CD8-positive, alpha-beta memory T cell (primary cell): ENCODE results near the gene LYRM2. TPM values are rescaled to one million over a fixed set of nuclear protein-coding genes. Genes with fewer than 3 reads are reported as not detected.
"Not testable (repeated sequence)": the region's sequence is repeated elsewhere in the genome, so short reads cannot be mapped to it uniquely, and the experiment has no call there.

Experiments used
- CTCF ChIA-PET: fragments of 350-600 bp; sonication (Branson Sonifier 250); formaldehyde crosslinking; loops from one replicate; lab custom pipeline; 2021; ENCODE audit warnings: antibody characterized with exemption; lab: Charles Lee
- POLR2A ChIA-PET: fragments of 350-600 bp; sonication (Branson Sonifier 250); formaldehyde crosslinking; loops from one replicate; lab custom pipeline; 2021; ENCODE audit warnings: antibody characterized with exemption; lab: Charles Lee
- DNase-seq, 5 donors: peaks; one replicate each; pipeline versions ENCODE4 v3.0.0 to v3.0.0-alpha.2; 2020 to 2022; ENCODE audit warnings: mixed read lengths in 1 of 5
- H3K27ac ChIP-seq: one replicate; pipeline ENCODE4 v1.7.0; 2013; ENCODE audit warnings: low read depth, mild to moderate bottlenecking, low read length, moderate library complexity
- H3K27me3 ChIP-seq: 2 replicates; pipeline ENCODE4 v1.7.0; 2013; ENCODE audit warnings: low read length, mild to moderate bottlenecking; ENCODE audit not compliant: insufficient read depth, poor library complexity, severe bottlenecking
- H3K36me3 ChIP-seq: 2 replicates; pipeline ENCODE4 v1.7.0; 2013; ENCODE audit warnings: mild to moderate bottlenecking, low read length, moderate library complexity; ENCODE audit not compliant: insufficient read depth
- H3K4me1 ChIP-seq: 2 replicates; pipeline ENCODE4 v1.7.0; 2013; ENCODE audit warnings: mild to moderate bottlenecking, low read length, moderate library complexity; ENCODE audit not compliant: insufficient read depth
- H3K4me3 ChIP-seq: 2 replicates; pipeline ENCODE4 v1.7.0; 2013; ENCODE audit warnings: mild to moderate bottlenecking, low read length
- H3K9me3 ChIP-seq: 2 replicates; pipeline ENCODE4 v1.7.0; 2013; ENCODE audit warnings: mild to moderate bottlenecking, low read length
- H3K27ac Mint-ChIP-seq, 8 donors: one replicate each; pipeline ENCODE4 v1.8.0; 2020 to 2021; ENCODE audit warnings: mixed read lengths in 8 of 8, mild to moderate bottlenecking in 6 of 8, inconsistent platforms in 3 of 8, moderate library complexity in 3 of 8
- H3K27me3 Mint-ChIP-seq, 2 donors: one replicate each; pipeline ENCODE4 v1.8.0; 2020 to 2021; ENCODE audit warnings: mixed read lengths in 2 of 2, mild to moderate bottlenecking in 1 of 2, moderate library complexity in 1 of 2
- H3K36me3 Mint-ChIP-seq, 3 donors: one replicate each; pipeline ENCODE4 v1.8.0; 2020 to 2021; ENCODE audit warnings: mixed read lengths in 3 of 3, inconsistent platforms in 1 of 3, mild to moderate bottlenecking in 1 of 3
- H3K4me1 Mint-ChIP-seq, 3 donors: one replicate each; pipeline ENCODE4 v1.8.0; 2020 to 2021; ENCODE audit warnings: mixed read lengths in 3 of 3, inconsistent platforms in 1 of 3, mild to moderate bottlenecking in 1 of 3
- H3K4me3 Mint-ChIP-seq, 7 donors: one replicate each; pipeline ENCODE4 v1.8.0; 2020 to 2021; ENCODE audit warnings: mixed read lengths in 7 of 7, mild to moderate bottlenecking in 6 of 7, moderate library complexity in 4 of 7, inconsistent platforms in 2 of 7
- H3K9me3 Mint-ChIP-seq, 5 donors: one replicate each; pipeline ENCODE4 v1.8.0; 2020 to 2022; ENCODE audit warnings: mixed read lengths in 5 of 5, mild to moderate bottlenecking in 3 of 5, moderate library complexity in 2 of 5, inconsistent platforms in 1 of 5
- polyA plus RNA-seq: library from polyadenylated mRNA; unstranded; fragments of 300-500 nt; fragmentation: Illumina TruSeq; gene quantifications from one replicate; pipeline ENCODE4 v1.2.3, GENCODE V29; 2021
- total RNA-seq, 2 experiments: library from RNA; stranded (reverse); gene quantifications; one replicate each; pipeline ENCODE4 v1.2.3, GENCODE V29; 2021

The LYRM2 gene
- total and polyA plus RNA-seq, 3 experiments from 2014 or later = 42.8 to 85.6 (median 46.2) TPM

- Histone ChIP-seq H3K36me3 (peaks cover 41% of the 10 kb centered on the region), H3K9me3 (no peaks in the 10 kb centered on the region), H3K27me3 (no peaks in the 10 kb centered on the region), H3K4me1 (peaks cover 9% of the 10 kb centered on the region), H3K27ac (no peak overlapping the region), H3K4me3 (no peak overlapping the region)
- no peak for DNase-seq
- Mint-ChIP-seq H3K4me3 (no peak overlapping the region), H3K27me3 (no peaks in the 10 kb centered on the region), H3K36me3 (peaks cover 12 to 66% (median 22%) of the 10 kb centered on the region in 3 donors), H3K9me3 (no peaks in the 10 kb centered on the region), H3K4me1 (peaks cover 13 to 18% (median 17%) of the 10 kb centered on the region in 3 donors), H3K27ac (peak overlapping the region in 2 of 8 donors; percentile 15 to 42)
- POLR2A ChIA-PET = no interaction called here
- CTCF ChIA-PET = interaction anchor here (0.9 kb wide), 1 partner anchor 211 kb away, joined by 3 read pairs; no protein-coding TSS in a partner anchor
Observed at GRCh38 chr6:89642956-89643355, 4.4 kb upstream of the LYRM2 start.

- DNase-seq, H3K4me3 Mint-ChIP-seq, CTCF ChIA-PET, H3K27ac ChIP-seq, H3K9me3 ChIP-seq, H3K9me3 Mint-ChIP-seq, H3K4me3 ChIP-seq, POLR2A ChIA-PET, H3K27me3 ChIP-seq, H3K27me3 Mint-ChIP-seq: not testable (repeated sequence)
- H3K36me3 Mint-ChIP-seq = peaks cover 5 to 58% (median 12%) of the 10 kb centered on the region in 3 donors
- peak overlapping the region in 2 of 8 donors; percentile 29 to 82 for H3K27ac Mint-ChIP-seq
- Histone ChIP-seq H3K4me1 (peaks cover 14% of the 10 kb centered on the region), H3K36me3 (peaks cover 28% of the 10 kb centered on the region)
- peaks cover 20 to 28% (median 22%) of the 10 kb centered on the region in 3 donors for H3K4me1 Mint-ChIP-seq
Observed at GRCh38 chr6:89641581-89641980, 3.0 kb upstream of the LYRM2 start.

- H3K4me3 Mint-ChIP-seq = peak overlapping the region in 2 of 7 donors; percentile 27 to 51
Observed at GRCh38 chr6:89640804-89641203, 2.3 kb upstream of the LYRM2 start.

GRCh38 chr6:89637960-89638319 is 607 bp downstream of the LYRM2 start:
- peaks cover 7 to 50% (median 11%) of the 10 kb centered on the region in 3 donors for H3K36me3 Mint-ChIP-seq
- H3K4me1 ChIP-seq = peaks cover 14% of the 10 kb centered on the region
- peaks cover 26 to 42% (median 38%) of the 10 kb centered on the region in 3 donors for H3K4me1 Mint-ChIP-seq
- H3K27ac Mint-ChIP-seq = peak overlapping the region; percentile 95 to 100 (median 99)
- POLR2A ChIA-PET = interaction anchor here (0.5 to 1.7 kb wide), 5 partner anchors 16 to 655 kb away, joined by 3 to 7 read pairs (median 3); partner anchors contain the start of genes CASP8AP2 and PNRC1
- CTCF ChIA-PET = interaction anchor here (1.0 to 3.5 kb wide), 4 partner anchors 28 to 668 kb away, joined by 3 to 13 read pairs (median 6); partner anchors contain the start of gene ANKRD6
- peak overlapping the region; percentile 96 for H3K27ac ChIP-seq
- H3K27me3 ChIP-seq = no peaks in the 10 kb centered on the region
- H3K9me3 Mint-ChIP-seq = peaks cover 0 to 2% (median 0%) of the 10 kb centered on the region in 5 donors
- no peaks in the 10 kb centered on the region for H3K9me3 ChIP-seq
- no peak for DNase-seq
- H3K4me3 Mint-ChIP-seq = peak overlapping the region; percentile 88 to 99 (median 95)
- peak overlapping the region; percentile 92 for H3K4me3 ChIP-seq
- H3K36me3 ChIP-seq = peaks cover 10% of the 10 kb centered on the region
- H3K27me3 Mint-ChIP-seq = no peaks in the 10 kb centered on the region

More at GRCh38 chr6:89640804-89641203, 2.3 kb upstream of the LYRM2 start:
- Histone ChIP-seq H3K4me3 (no peak overlapping the region), H3K36me3 (peaks cover 27% of the 10 kb centered on the region), H3K9me3 (no peaks in the 10 kb centered on the region), H3K4me1 (peaks cover 14% of the 10 kb centered on the region), H3K27me3 (no peaks in the 10 kb centered on the region), H3K27ac (no peak overlapping the region)
- POLR2A ChIA-PET = interaction anchor here (0.7 kb wide), 1 partner anchor 1106 kb away, joined by 6 read pairs; no protein-coding TSS in a partner anchor
- CTCF ChIA-PET = no interaction called here
- Mint-ChIP-seq H3K4me1 (peaks cover 23 to 34% (median 29%) of the 10 kb centered on the region in 3 donors), H3K27me3 (no peaks in the 10 kb centered on the region), H3K9me3 (peaks cover 0 to 2% (median 0%) of the 10 kb centered on the region in 5 donors), H3K36me3 (peaks cover 12 to 57% (median 13%) of the 10 kb centered on the region in 3 donors), H3K27ac (peak overlapping the region in 2 of 8 donors; percentile 29 to 63)
- DNase-seq = no peak

GRCh38 chr6:89636412-89636811 is 2.1 kb downstream of the LYRM2 start:
- peaks cover 14% of the 10 kb centered on the region for H3K4me1 ChIP-seq
- H3K9me3 ChIP-seq, H3K27ac ChIP-seq, H3K9me3 Mint-ChIP-seq, H3K36me3 ChIP-seq, H3K27me3 Mint-ChIP-seq, POLR2A ChIA-PET, H3K4me3 ChIP-seq, H3K27me3 ChIP-seq, DNase-seq: not testable (repeated sequence)
- H3K4me1 Mint-ChIP-seq = peaks cover 26 to 42% (median 38%) of the 10 kb centered on the region in 3 donors
- H3K27ac Mint-ChIP-seq = peak overlapping the region in 5 of 8 donors; percentile 23 to 85 (median 43)
- H3K4me3 Mint-ChIP-seq = peak overlapping the region in 5 of 7 donors; percentile 8 to 74 (median 33)
- H3K36me3 Mint-ChIP-seq = peaks cover 7 to 41% (median 12%) of the 10 kb centered on the region in 3 donors
- CTCF ChIA-PET = interaction anchor here (3.5 kb wide), 1 partner anchor 27 kb away, joined by 13 read pairs; no protein-coding TSS in a partner anchor

GRCh38 chr6:89630488-89630887 is 8.1 kb downstream of the LYRM2 start:
- H3K27me3 Mint-ChIP-seq = no peaks in the 10 kb centered on the region
- Histone ChIP-seq H3K36me3 (peaks cover under 1% of the 10 kb centered on the region), H3K27me3 (no peaks in the 10 kb centered on the region), H3K4me3 (no peak overlapping the region), H3K4me1 (no peaks in the 10 kb centered on the region), H3K27ac (no peak overlapping the region), H3K9me3 (no peaks in the 10 kb centered on the region)
- ChIA-PET CTCF (no interaction called here), POLR2A (no interaction called here)
- DNase-seq = no peak
- peak overlapping the region in 2 of 8 donors; percentile 9 to 63 for H3K27ac Mint-ChIP-seq
- H3K9me3 Mint-ChIP-seq = no peaks in the 10 kb centered on the region
- H3K4me1 Mint-ChIP-seq = peaks cover 0 to 5% (median 4%) of the 10 kb centered on the region in 3 donors
- peaks cover 0 to 27% (median 14%) of the 10 kb centered on the region in 3 donors for H3K36me3 Mint-ChIP-seq
- no peak overlapping the region for H3K4me3 Mint-ChIP-seq

- no peaks in the 10 kb centered on the region for H3K27me3 Mint-ChIP-seq
- POLR2A ChIA-PET = no interaction called here
- H3K4me3 Mint-ChIP-seq = no peak overlapping the region
- H3K9me3 ChIP-seq = no peaks in the 10 kb centered on the region
- no peak overlapping the region for H3K27ac Mint-ChIP-seq
- no peak overlapping the region for H3K27ac ChIP-seq
- no peaks in the 10 kb centered on the region for H3K27me3 ChIP-seq
- H3K36me3 ChIP-seq = no peaks in the 10 kb centered on the region
- H3K4me1 ChIP-seq = no peaks in the 10 kb centered on the region
- CTCF ChIA-PET = no interaction called here
- H3K9me3 Mint-ChIP-seq = no peaks in the 10 kb centered on the region
- H3K4me3 ChIP-seq = no peak overlapping the region
- no peaks in the 10 kb centered on the region for H3K4me1 Mint-ChIP-seq
- DNase-seq = no peak
- H3K36me3 Mint-ChIP-seq = peaks cover 0 to 16% (median 5%) of the 10 kb centered on the region in 3 donors
Observed at GRCh38 chr6:89623749-89624148, 14.8 kb downstream of the LYRM2 start.

- POLR2A ChIA-PET = no interaction called here
- DNase-seq = no peak
- no peaks in the 10 kb centered on the region for H3K36me3 ChIP-seq
- no peaks in the 10 kb centered on the region for H3K9me3 ChIP-seq
- no peaks in the 10 kb centered on the region for H3K27me3 Mint-ChIP-seq
- H3K4me1 ChIP-seq = no peaks in the 10 kb centered on the region
- peaks cover 0 to 10% (median 6%) of the 10 kb centered on the region in 3 donors for H3K36me3 Mint-ChIP-seq
- CTCF ChIA-PET = no interaction called here
- H3K4me3 ChIP-seq = no peak overlapping the region
- H3K27ac Mint-ChIP-seq = no peak overlapping the region
- no peak overlapping the region for H3K27ac ChIP-seq
- no peaks in the 10 kb centered on the region for H3K27me3 ChIP-seq
- H3K9me3 Mint-ChIP-seq = no peaks in the 10 kb centered on the region
- no peaks in the 10 kb centered on the region for H3K4me1 Mint-ChIP-seq
- no peak overlapping the region for H3K4me3 Mint-ChIP-seq
Observed at GRCh38 chr6:89619567-89619966, 19.0 kb downstream of the LYRM2 start.
